ENCODE measurements around the gene ST3GAL4.

DNA sequence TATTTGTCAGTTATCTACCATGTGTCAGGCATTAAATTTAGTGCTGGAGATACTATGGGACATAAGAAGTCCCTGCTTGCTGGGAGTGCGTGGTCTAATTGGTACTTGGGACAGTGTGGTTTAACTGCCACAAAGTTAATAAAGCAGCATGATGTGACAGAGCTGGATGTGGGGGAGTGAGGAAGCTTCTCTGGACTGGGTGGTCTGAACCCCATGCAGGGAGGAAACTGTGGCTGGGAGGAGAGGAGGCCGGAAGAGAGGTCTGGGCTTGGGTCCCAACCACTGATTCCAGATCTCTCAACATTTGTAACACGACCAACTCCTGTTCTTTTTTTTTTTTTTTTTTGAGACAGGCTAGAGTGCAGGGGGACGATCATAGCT lies 37.1 kb downstream of the ST3GAL4 start:
- TF ChIP-seq CTCF (IDR thresholded peaks at IDR 0.05) (no peak), POLR2AphosphoS5 (IDR thresholded peaks at IDR 0.05) (no peak), POLR2A (IDR thresholded peaks at IDR 0.05) (no peak)

Data from sigmoid colon (tissue), 4 donors.